GM23338 (cell line): ENCODE measurements around the gene GPR52.

Experiments
- CREB1 ChIP-seq: fragments of 250-450 bp; sonication (Bioruptor Pico); IDR thresholded peaks from 2 replicates; pipeline ENCODE4 v1.5.0; 2020; ENCODE audit warnings: low read depth, mild to moderate bottlenecking, moderate library complexity
- CTCF ChIP-seq, 2 experiments: fragments of 200-600 bp in 1 of 2; sonication (generic) in 1 of 2; conservative IDR thresholded peaks; 2 replicates each; pipeline versions ENCODE4 v1.5.1 to v1.6.1; 2016 to 2017; ENCODE audit warnings: antibody characterized with exemption in 2 of 2, low read depth in 2 of 2, mild to moderate bottlenecking in 2 of 2, moderate library complexity in 1 of 2
- ETS1 ChIP-seq: IDR thresholded peaks from 2 replicates; pipeline ENCODE4 v1.6.1; 2016; ENCODE audit warnings: antibody characterized with exemption
- EZH2 ChIP-seq: fragments of 200-600 bp; sonication (generic); IDR thresholded peaks from one replicate; pipeline ENCODE4 v1.8.0; 2017; ENCODE audit warnings: antibody characterized with exemption, mild to moderate bottlenecking, low read depth; ENCODE audit not compliant: unreplicated experiment
- EZH2phosphoT487 ChIP-seq: fragments of 200-600 bp; sonication (generic); IDR thresholded peaks from one replicate; pipeline ENCODE4 v1.8.1; 2018; ENCODE audit warnings: antibody characterized with exemption; ENCODE audit not compliant: unreplicated experiment
- JUNB ChIP-seq: IDR thresholded peaks from one replicate; pipeline ENCODE4 v1.6.1; 2016; ENCODE audit warnings: antibody characterized with exemption; ENCODE audit not compliant: unreplicated experiment
- NANOG ChIP-seq: IDR thresholded peaks from 2 replicates; pipeline ENCODE4 v1.6.1; 2016; ENCODE audit warnings: antibody characterized with exemption, borderline replicate concordance
- POLR2AphosphoS5 ChIP-seq: IDR thresholded peaks from 2 replicates; pipeline ENCODE4 v1.6.1; 2016; ENCODE audit warnings: antibody characterized with exemption, low read depth
- REST ChIP-seq: IDR thresholded peaks from one replicate; pipeline ENCODE4 v1.6.1; 2018; ENCODE audit warnings: antibody characterized with exemption; ENCODE audit not compliant: unreplicated experiment
- STAT1 ChIP-seq: IDR thresholded peaks from one replicate; pipeline ENCODE4 v1.6.1; 2016; ENCODE audit warnings: antibody characterized with exemption; ENCODE audit not compliant: unreplicated experiment
- ZNF114 ChIP-seq: fragments of 250-450 bp; sonication (Bioruptor Pico); IDR thresholded peaks from 2 replicates; pipeline ENCODE4 v1.5.0; 2020; ENCODE audit warnings: mild to moderate bottlenecking, moderate library complexity
- ZNF331 ChIP-seq: fragments of 250-450 bp; sonication (Bioruptor Pico); IDR thresholded peaks from 2 replicates; pipeline ENCODE4 v1.5.0; 2020; ENCODE audit warnings: low read depth, mild to moderate bottlenecking, moderate library complexity
- ZNF462 ChIP-seq: fragments of 250-450 bp; sonication (Bioruptor Pico); IDR thresholded peaks from 2 replicates; pipeline ENCODE4 v1.5.0; 2020; ENCODE audit warnings: mild to moderate bottlenecking, moderate library complexity

GRCh38 chr1:174480324-174480723, 32.6 kb downstream of the GPR52 start:
- TF ChIP-seq CTCF (conservative IDR thresholded peaks at IDR 0.05; ENCODE audit: low read depth in 2 of 2): no peak
- no peak for TF ChIP-seq CREB1 (CRISPR knock-in tag)
- TF ChIP-seq JUNB: no peak
- TF ChIP-seq REST: no peak
- TF ChIP-seq EZH2: no peak
- TF ChIP-seq POLR2AphosphoS5: no peak
- no peak for TF ChIP-seq ZNF114 (CRISPR knock-in tag)
- TF ChIP-seq EZH2phosphoT487: no peak
- TF ChIP-seq ZNF331: no peak
- no peak for TF ChIP-seq ETS1
- no peak for TF ChIP-seq STAT1
- no peak for TF ChIP-seq ZNF462
- TF ChIP-seq NANOG: no peak
